Stimulated activated naive CD8-positive, alpha-beta T cell treated with anti-CD3 and anti-CD28 coated beads, Interleukin-15, Interleukin-2, amounts not matched to agents 100 ng/mL and 50 ng/mL, for 24 hours (primary cell): ENCODE results near the gene IDH3A.
A peak's percentile ranks its signal among the peaks of the same experiment; 100 is the strongest.

Experiments
- H3K27ac Mint-ChIP-seq: one replicate; pipeline ENCODE4 v1.8.0; 2021; ENCODE audit warnings: mild to moderate bottlenecking, mixed read lengths
- H3K27me3 Mint-ChIP-seq: one replicate; pipeline ENCODE4 v1.8.0; 2021; ENCODE audit warnings: mixed read lengths
- H3K36me3 Mint-ChIP-seq: one replicate; pipeline ENCODE4 v1.8.0; 2021; ENCODE audit warnings: low read depth, mixed read lengths
- H3K4me1 Mint-ChIP-seq: one replicate; pipeline ENCODE4 v1.8.0; 2021; ENCODE audit warnings: low read depth, mixed read lengths
- H3K4me3 Mint-ChIP-seq: one replicate; pipeline ENCODE4 v1.8.0; 2021; ENCODE audit warnings: mild to moderate bottlenecking, mixed read lengths
- H3K9me3 Mint-ChIP-seq: one replicate; pipeline ENCODE4 v1.8.0; 2021; ENCODE audit warnings: mixed read lengths

IDH3A gene

DNA sequence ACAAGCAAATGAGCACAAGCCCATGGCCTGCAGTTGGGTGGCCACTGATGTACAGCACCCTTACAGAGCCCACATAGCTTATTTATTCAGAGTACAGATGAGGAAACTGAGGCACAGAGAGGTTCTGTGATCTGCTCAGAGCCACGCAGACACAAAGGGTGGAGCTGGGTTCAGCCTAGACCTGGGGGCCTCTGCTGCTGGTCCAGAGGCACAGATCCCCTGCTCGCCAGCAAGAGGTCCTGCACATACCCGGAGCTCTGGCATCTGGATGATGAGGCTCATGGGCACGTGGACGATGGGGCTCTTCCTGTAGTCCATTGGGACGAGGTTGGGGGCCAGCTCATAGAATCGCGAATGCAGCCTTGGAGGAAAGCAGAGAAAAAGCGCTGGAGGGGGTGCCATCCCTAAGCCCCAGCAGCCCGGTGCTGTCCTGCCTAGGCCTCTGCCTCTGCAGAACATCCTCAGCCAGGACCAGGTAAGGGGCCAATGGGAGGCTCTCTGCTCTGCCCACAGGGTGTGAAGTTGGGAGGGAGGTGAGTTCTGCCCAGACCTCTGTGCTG is 38.2 kb upstream of the IDH3A start:
- peaks cover 7% of the 10 kb centered on the region for H3K4me1 Mint-ChIP-seq
- H3K27me3 Mint-ChIP-seq: no peaks in the 10 kb centered on the region
- no peaks in the 10 kb centered on the region for H3K36me3 Mint-ChIP-seq
- no peaks in the 10 kb centered on the region for H3K9me3 Mint-ChIP-seq
- no peak overlapping the region for H3K27ac Mint-ChIP-seq
- no peak overlapping the region for H3K4me3 Mint-ChIP-seq

DNA sequence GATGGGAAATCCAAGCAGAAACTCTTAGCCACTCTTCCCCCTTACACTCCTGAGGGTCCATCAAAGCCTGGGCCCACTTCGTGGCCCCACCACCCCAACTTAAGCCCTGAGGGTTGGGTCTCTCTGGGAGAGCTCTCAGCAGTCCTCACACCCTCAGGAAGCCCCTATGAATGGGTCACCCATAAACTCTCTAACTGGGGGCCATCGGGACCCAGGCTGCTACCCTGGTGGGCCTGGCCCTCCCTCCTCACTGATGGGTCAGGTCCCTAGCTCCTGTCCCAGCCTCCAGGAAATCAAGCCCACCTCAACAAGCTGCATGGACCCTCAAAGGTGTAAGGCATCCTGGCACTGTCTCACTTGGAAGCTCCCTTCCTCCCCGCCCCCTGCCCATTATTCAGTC is 37.4 kb upstream of the IDH3A start:
- no peaks in the 10 kb centered on the region for H3K9me3 Mint-ChIP-seq
- H3K4me3 Mint-ChIP-seq: no peak overlapping the region
- no peak overlapping the region for H3K27ac Mint-ChIP-seq
- no peaks in the 10 kb centered on the region for H3K36me3 Mint-ChIP-seq
- no peaks in the 10 kb centered on the region for H3K4me1 Mint-ChIP-seq
- no peaks in the 10 kb centered on the region for H3K27me3 Mint-ChIP-seq

DNA sequence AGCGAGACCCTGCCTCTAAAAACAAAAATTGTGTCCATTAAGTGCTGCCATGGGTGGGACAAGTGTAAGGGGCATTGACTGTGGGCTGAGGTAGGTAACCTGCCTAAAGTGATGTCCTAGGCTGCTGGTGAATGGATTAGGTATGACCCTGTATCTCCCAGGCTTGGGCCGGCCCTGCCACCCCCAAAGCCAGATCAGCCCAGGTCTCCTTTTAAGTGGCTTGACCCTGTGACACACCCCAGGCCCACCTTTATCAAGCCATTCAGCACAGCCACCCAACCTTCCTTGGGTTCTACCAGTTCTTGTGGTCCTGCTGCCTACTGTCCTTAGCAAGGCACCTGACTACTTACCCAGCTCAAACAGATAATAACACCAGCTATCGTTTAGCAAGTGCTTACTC is 36.6 kb upstream of the IDH3A start:
- Mint-ChIP-seq H3K4me3 (no peak overlapping the region), H3K9me3 (no peaks in the 10 kb centered on the region), H3K36me3 (no peaks in the 10 kb centered on the region), H3K4me1 (no peaks in the 10 kb centered on the region), H3K27ac (no peak overlapping the region), H3K27me3 (no peaks in the 10 kb centered on the region)

DNA sequence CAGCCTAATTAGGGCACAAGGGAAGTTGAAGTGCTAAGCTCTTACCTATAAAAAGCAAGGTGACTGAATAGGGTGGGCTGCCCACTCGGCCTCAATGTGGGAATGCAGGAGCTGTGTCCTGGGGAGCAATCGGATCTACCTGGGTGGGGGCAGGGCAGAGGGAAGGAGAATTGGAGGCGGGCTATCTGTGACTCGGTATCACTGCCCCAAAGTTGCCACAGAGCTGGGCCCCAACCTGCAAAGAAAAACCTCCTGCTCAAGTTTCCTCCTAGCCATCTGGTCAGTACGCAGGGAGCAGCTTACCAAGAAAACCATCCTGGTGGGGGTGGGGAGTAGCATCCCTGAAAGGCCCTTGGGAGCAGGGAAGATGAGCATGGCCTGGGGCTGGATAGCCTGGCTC is 28.6 kb upstream of the IDH3A start:
- Mint-ChIP-seq H3K27ac (no peak overlapping the region), H3K36me3 (no peaks in the 10 kb centered on the region), H3K4me3 (no peak overlapping the region), H3K27me3 (no peaks in the 10 kb centered on the region), H3K4me1 (no peaks in the 10 kb centered on the region), H3K9me3 (no peaks in the 10 kb centered on the region)

DNA sequence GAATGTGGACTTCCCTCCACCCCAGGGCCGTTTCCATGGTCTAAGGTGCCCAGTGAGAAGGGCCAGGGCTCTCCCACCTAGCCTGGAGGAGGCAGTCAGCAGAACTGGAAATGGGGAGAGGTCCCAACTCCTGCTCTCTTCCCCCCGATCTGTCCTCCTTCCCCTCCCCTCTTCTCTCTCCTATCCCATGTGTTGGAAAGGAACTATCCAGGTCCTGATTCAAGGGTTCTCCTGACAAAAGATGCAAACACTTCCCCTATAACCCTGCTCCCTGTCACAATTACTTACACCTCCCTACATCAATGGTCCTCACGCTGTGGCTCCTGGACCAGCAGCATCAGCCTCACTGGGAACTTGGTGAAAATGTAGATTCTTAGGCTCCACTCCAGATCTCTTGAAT is 23.9 kb upstream of the IDH3A start:
- no peak overlapping the region for H3K4me3 Mint-ChIP-seq

DNA sequence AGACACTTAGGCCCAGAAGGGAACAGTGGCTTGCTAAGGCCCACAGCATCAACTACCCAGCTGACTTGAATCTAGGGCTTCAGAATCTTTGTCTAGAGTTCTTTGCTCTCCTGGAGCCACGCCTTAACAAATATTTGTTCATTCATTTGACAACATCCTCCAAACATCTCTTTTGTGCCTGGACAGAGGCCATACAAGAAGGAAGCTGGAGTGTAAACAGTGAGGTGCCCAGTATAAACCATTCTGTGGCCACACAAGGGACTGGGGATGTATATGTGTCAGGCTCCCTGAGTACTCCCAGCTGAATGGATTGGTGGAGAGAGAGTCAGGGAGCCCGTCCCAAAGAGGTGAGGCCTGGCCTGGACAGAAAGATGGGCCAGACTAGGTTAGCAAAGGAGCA is 21.3 kb upstream of the IDH3A start:
- no peaks in the 10 kb centered on the region for H3K27me3 Mint-ChIP-seq

More for the DNA sequence above, 23.9 kb upstream of the IDH3A start:
- H3K9me3 Mint-ChIP-seq: no peaks in the 10 kb centered on the region
- H3K27me3 Mint-ChIP-seq: no peaks in the 10 kb centered on the region
- H3K4me1 Mint-ChIP-seq: no peaks in the 10 kb centered on the region
- no peak overlapping the region for H3K27ac Mint-ChIP-seq
- H3K36me3 Mint-ChIP-seq: no peaks in the 10 kb centered on the region

DNA sequence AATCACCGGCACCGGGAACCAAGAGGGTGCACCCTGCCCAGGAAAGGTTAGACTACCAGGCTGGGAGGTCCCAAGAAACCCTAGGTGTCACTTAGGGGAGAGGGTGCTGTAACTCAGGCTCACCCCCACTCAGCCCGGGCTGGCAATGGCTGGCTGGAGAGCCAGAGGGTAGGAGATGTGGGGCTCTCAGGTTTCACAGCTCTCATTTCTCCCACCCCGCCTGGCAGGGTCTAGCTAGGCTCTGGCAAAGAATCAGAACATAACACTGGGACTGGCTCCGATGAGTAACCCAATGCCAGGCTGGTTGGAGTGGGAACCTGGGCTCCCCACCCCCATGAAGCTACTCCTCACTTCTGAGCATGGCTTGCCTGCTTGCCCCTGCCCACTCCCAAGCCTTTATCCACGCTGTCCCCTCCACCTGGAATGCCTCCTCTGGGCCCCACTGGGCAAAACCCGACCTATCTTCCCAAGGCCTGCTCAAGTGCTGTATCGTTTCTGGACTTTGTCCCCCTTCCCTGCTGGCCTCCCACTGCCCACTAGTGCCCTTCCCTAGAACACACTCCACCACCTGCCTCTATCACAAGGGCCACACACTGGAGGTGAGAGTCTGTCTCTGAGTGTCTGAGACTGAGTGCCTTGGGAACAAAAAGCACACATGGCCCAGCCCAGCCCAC is 19.9 kb upstream of the IDH3A start:
- Mint-ChIP-seq H3K9me3 (no peaks in the 10 kb centered on the region), H3K4me1 (peaks cover 18% of the 10 kb centered on the region), H3K27me3 (no peaks in the 10 kb centered on the region), H3K4me3 (no peak overlapping the region), H3K27ac (peak overlapping the region; percentile 52), H3K36me3 (no peaks in the 10 kb centered on the region)

More for the DNA sequence above, 21.3 kb upstream of the IDH3A start:
- Mint-ChIP-seq H3K27ac (no peak overlapping the region), H3K9me3 (no peaks in the 10 kb centered on the region), H3K4me1 (peaks cover 13% of the 10 kb centered on the region), H3K36me3 (no peaks in the 10 kb centered on the region), H3K4me3 (no peak overlapping the region)

DNA sequence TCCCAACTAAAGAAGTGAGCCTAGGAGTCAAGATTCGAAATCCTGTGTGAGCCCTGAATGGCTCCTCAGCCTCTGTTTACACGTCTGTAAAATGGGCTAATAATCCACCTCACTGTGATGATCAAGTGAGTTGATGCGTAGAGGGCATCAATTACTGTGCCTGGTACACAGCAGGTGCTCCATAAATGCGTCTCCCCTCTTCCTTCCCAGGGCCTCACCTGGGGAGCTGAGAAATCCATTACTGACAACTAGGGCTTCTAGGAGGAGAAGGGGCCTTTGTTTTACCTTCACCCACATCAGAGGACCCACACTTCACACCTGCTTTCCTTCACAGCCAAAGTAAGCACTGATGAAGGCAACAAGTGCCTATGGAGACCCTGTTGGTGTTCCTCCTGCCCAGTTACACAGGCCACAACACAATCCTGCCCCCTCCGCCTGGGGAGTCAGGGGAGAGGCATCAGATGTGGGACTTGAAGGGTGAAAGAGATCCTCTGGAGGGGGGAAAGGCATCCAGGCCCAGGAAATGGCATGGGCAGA is 19.3 kb upstream of the IDH3A start:
- H3K27ac Mint-ChIP-seq: peak overlapping the region; percentile 52
- H3K4me3 Mint-ChIP-seq: no peak overlapping the region
- no peaks in the 10 kb centered on the region for H3K36me3 Mint-ChIP-seq
- no peaks in the 10 kb centered on the region for H3K9me3 Mint-ChIP-seq
- no peaks in the 10 kb centered on the region for H3K27me3 Mint-ChIP-seq
- H3K4me1 Mint-ChIP-seq: peaks cover 18% of the 10 kb centered on the region

DNA sequence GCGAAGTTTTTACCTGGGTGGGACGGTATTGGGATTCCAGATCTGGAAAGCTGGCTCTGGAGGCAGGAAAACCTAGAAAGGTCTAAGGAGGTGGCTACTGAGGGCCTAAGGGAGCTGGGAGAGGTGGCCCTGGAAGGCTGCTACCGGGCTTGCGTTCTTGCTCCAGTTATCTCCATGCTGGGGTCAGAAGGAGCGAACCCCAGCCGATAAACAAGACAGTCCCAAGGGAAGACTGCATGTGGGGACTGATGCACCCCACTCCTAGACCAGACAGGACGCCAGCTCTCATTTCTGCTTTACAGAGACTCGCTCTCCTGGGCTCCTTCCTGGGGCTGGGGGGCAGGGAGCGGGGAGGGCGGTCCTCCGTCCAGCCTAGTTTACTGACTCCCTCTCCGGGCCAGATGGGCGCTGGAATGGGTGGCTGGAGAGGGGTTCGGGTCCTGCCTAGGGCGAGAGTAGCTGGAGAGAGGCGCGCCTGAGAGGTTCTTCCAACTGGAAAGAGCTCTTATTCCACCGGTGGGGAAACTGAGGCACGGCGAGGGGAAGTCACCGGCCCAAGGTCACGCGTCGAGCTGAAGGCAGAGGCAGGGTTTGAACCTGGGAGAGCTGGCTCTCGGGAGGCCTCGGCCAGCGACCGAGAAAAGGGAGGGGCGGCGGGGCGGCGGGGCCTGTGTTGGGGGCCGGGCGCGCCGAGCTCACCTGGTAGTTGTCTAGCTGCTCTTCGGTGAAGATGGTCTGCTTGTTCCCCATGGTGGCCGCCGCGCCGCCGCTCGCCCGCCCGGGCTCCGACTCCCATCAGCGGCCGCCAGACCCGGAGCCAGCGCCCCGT is 18.5 kb upstream of the IDH3A start:
- peaks cover 18% of the 10 kb centered on the region for H3K4me1 Mint-ChIP-seq
- H3K27ac Mint-ChIP-seq: peak overlapping the region; percentile 26
- H3K27me3 Mint-ChIP-seq: no peaks in the 10 kb centered on the region
- H3K4me3 Mint-ChIP-seq: peak overlapping the region; percentile 47
- H3K9me3 Mint-ChIP-seq: no peaks in the 10 kb centered on the region
- no peaks in the 10 kb centered on the region for H3K36me3 Mint-ChIP-seq

DNA sequence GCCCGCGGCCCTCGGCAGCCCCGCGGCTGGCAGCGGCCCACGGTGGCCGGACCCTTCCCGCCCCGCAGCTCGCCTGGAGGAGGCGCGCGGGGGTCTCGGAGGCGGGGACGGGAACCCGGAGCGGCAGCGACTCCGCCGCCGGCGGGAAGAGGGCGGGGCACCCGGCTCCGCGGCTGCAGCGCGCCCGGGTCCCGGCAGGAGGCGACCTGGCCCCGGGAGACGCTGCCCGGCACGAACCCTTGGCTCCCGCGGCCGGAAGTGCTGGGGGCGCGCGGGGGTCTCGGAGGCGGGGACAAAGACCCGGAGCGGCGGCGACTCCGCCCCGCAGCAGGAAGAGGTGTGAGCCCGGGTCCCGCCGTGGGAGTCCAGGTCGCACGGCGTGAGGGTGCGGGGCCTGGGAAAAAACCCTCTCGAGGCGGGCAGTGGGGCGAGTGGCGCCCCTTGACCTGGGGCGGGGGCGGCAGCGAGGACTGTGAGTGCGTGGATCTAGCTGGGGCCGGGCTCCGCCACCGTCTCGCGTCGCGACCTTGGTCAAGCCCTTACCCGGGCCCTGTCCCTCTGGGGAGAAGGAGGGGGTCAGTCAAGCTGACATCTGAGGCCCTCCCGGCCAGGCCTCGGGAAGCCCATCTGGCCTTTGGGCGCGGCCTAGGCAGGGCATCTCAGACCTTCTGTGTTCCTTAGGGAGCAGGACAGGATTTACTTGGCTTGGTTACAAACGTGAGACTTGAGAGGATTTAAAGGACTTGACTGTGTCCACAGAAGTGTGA is 17.7 kb upstream of the IDH3A start, which contains the start of gene CIB2:
Gene CIB2, minus strand, starts transcription at position 151 of the 767 bp plus-strand sequence. CDS start 230 bp downstream, outside the sequence.
- Mint-ChIP-seq H3K27ac (peak within 1 kb of the TSS; percentile 61), H3K4me1 (peaks cover 18% of the 10 kb centered on the region), H3K9me3 (no peaks in the 10 kb centered on the region), H3K36me3 (no peaks in the 10 kb centered on the region), H3K27me3 (no peaks in the 10 kb centered on the region), H3K4me3 (peak within 1 kb of the TSS; percentile 86)

DNA sequence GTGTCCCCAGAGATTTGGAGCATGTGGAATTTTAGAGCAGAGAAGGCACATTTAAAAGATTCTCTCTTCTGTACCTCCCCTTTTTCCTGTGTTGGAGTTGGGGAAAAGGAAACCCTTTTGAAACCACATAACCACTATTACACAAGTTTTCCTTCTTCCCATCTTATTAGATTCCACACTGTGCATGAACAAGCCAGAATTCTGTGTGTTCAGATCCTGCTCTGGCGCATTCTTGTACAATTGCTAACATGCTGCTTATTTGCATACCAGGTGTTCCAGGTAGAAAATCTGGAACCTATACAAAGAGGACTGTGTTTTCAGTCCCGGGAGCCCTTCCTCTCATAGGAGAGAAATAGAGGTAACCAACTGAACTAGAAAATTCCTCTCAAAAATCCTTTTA is 15.4 kb upstream of the IDH3A start:
- Mint-ChIP-seq H3K27me3 (no peaks in the 10 kb centered on the region), H3K4me1 (peaks cover 18% of the 10 kb centered on the region), H3K27ac (no peak overlapping the region), H3K9me3 (no peaks in the 10 kb centered on the region), H3K4me3 (no peak overlapping the region), H3K36me3 (no peaks in the 10 kb centered on the region)

DNA sequence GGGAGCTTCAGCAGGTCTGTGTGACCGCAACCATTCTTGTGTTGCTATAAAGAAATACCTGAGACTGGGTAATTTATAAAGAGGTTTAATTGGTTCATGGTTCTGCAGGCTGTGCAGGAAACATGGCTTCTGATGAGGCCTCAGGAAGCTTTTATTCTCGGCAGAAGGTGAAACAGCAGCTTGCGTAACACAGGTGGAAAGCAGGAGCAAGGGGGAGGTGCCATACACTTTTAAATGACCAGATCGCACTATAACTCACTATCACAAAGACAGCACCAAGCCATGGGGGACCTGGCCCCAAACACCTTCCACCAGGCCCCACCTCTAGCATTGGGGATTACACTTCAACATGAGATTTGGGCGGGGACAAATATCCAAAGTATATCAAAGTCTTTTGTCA is 9.6 kb upstream of the IDH3A start:
- Mint-ChIP-seq H3K4me1 (no peaks in the 10 kb centered on the region), H3K9me3 (no peaks in the 10 kb centered on the region), H3K36me3 (no peaks in the 10 kb centered on the region), H3K27ac (no peak overlapping the region), H3K27me3 (no peaks in the 10 kb centered on the region), H3K4me3 (no peak overlapping the region)

DNA sequence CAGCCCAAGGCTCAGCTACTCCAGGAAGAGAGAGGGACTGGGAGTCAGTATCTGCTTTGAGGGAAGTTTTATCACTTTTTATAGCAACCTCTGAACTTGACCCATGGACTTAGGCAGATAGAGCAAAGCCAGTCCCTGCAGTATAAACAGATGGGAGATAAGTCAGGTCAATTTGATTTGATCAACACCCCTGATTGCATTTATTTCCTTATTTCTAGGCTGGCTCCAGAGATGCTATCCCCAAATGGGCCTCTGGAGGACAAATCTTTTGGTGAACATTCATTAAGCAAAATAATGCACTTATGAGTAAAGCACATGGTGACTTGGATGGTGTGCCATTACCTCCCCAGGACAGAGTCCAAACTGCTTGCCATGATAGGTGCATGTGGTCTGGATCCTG is 8.9 kb upstream of the IDH3A start:
- no peaks in the 10 kb centered on the region for H3K36me3 Mint-ChIP-seq
- no peak overlapping the region for H3K4me3 Mint-ChIP-seq
- H3K27ac Mint-ChIP-seq: no peak overlapping the region
- no peaks in the 10 kb centered on the region for H3K9me3 Mint-ChIP-seq
- no peaks in the 10 kb centered on the region for H3K4me1 Mint-ChIP-seq
- no peaks in the 10 kb centered on the region for H3K27me3 Mint-ChIP-seq

DNA sequence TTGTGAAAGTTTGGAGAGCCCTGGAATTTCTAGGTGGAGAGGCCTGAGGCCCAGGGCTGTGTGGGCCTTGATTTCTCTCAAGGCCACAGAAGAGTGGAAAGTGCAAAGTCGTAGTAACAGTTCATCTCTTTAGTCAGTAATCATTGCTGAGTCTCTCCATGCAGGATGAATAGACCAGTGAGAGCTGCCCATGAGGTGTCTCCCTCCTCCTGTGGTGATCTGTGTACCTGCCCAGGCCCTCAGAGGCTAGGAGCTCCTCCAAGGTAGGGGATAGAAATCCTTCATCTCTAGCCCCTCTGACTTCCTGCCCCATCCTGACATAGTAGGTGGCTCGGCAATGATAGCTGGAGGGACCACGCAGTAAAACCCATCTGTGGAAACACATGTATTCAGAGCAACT is 6.8 kb upstream of the IDH3A start:
- Mint-ChIP-seq H3K36me3 (no peaks in the 10 kb centered on the region), H3K27me3 (no peaks in the 10 kb centered on the region), H3K4me3 (no peak overlapping the region), H3K9me3 (no peaks in the 10 kb centered on the region), H3K27ac (no peak overlapping the region), H3K4me1 (peaks cover 6% of the 10 kb centered on the region)
